C1 segment of cervical spinal cord (tissue), 14 donors: ENCODE measurements around the gene MYO1B.
A peak's percentile ranks its signal among the peaks of the same experiment; 100 is the strongest.

Experiments
- DNase-seq, 14 donors: peaks; one replicate each; lab custom pipeline; 2025; lab: John Stamatoyannopoulos, UW

MYO1B gene

DNA sequence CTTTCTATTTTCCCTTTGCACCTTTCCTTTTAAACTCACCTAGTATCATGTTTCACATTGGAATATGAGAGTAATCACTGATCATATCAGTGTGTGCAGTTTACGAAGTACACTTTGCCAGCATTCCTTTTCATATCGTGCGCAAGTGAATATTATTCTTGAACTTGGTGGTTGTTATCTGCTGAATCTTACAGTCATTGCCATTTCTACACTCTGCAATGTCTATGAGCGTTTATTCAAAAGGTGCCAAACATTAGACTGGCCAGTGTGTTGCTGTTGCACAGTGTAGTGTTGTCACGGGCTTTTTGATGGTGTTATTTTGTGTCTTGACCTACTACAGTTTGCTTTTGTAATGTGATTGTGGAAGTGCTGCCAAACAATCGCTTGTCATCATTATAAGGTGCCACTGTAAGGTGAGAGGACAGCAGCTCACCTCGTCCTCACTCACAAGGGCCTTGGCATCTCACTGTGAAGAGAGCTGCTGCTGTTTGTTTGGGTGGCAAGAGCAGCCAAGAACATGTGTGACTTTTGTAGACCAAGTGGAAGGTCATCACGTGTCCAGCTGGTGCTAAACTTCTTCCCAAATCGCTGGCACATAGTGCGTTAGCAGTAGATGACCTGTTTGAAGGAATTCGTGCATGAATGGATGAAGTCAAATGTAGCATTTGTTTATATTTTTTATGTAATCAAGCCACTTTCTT lies 113.3 kb downstream of the MYO1B start:
- DNase-seq, result no peak

DNA sequence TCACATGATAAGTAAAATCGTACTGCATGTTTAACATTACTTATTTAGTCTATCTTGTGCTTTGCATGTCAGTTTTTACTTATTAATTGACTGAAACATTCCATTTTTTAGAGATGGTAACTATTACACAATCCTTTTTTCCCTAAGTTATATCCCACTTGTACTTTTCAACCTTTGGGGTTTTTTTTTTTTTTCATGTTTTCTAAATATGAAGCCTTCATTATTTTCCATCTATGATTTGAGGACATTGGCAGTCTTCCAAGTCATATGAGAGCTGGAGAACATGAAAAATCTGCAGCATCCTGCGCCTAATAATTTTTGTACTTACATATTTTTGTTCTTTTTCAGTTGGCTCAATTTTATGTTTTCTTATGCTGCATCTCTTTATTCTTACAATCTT lies 113.9 kb downstream of the MYO1B start:
- DNase-seq, result no peak

DNA sequence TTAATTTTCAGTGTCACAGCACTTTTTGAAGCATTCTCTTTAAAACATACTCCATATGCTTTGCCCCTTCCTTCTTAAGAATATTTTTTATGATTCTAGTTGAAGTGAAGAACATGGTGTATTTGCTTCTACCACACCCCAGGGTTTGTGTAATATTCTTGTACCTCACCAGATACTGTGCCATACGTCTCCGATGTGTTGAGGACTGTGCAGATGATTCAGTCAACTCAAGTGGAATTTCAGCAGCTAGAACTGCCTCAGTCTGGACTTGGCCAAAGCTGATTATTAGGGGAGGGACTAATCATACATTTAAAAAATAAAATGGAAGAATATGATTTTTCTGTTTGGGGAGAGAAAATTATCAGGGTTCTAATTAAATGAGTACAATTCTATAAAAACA lies 115.7 kb downstream of the MYO1B start:
- no peak for DNase-seq

DNA sequence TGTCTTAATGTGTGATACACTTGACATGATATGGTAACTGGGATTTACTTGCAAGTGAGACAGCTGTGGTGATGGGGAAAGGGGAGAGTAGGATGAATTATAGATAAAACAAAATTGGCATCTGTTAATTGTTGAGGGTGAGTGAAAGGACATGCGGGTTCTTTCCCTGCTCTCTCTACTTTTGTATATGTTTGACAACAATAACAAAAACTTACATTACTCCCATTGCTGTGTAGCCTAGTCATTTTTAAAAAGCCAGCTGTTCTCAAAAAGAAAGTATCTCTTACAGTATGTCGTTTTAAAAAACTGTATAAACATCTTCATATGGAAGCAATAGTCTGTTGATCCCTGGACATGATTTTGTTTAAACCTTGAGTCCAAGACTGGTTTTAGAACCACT lies 117.6 kb downstream of the MYO1B start:
- no peak for DNase-seq

DNA sequence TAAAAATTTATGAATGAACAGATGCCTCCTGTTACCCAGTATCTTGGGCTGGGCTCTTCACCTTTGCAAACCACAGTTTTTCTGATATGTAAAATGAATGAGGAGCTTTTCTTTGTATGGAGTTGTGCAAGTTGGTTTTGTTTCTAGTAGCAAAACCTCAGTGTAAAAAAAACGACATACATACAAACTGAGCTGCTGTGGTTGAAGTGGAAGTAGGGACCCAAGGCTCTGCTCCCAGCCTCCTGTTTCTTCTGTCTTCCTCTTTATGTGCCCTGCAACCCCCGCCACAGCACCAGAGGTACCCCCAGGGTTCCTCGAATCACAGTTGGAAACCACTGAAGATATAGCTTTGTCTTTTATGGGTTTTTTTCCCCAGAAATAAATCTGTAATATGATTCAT lies 118.1 kb downstream of the MYO1B start:
- no peak for DNase-seq

GRCh38 chr2:191365089-191365488 lies 119.9 kb downstream of the MYO1B start:
- DNase-seq, result no peak

GRCh38 chr2:191366199-191366598 lies 121.0 kb downstream of the MYO1B start:
- no peak for DNase-seq

GRCh38 chr2:191369034-191369433 lies 123.8 kb downstream of the MYO1B start:
- no peak for DNase-seq

DNA sequence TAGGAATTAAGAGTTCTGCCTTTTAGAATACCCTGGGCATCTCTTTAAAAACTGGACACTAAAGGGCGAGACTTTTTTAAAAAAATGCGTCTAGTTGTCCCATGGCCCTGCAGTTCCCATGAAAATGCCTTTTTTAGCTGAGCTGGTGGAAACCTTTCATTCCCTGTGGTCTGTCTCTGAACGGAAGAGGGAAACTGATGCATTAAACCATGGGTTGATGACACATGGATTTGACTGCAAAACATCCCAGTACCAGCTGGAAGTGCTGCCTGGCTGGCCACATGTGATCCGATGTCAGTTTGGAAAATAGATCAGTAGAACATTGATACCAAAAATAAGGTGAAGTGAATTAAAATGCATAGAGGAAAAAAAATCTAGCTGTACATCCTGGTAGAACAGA lies 129.2 kb downstream of the MYO1B start:
- no peak for DNase-seq

DNA sequence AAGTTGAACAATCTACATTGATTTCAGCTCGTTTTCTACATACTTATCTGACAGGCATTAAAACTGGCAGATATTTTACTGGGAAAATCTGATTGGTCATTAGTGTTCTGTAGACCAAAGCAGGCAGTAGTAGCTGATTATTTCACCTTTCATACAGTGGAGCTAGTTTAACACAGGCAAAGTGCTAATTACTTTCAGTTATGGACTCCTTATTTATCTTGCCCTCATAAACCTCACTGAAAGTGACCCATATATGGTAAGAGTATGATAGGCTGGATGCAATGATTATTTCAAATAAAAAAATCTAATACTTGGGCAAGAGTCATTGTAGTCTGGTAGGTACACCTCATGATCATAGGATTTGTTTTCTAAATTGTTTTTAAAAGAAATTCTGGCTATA lies 129.7 kb downstream of the MYO1B start:
- no peak for DNase-seq

DNA sequence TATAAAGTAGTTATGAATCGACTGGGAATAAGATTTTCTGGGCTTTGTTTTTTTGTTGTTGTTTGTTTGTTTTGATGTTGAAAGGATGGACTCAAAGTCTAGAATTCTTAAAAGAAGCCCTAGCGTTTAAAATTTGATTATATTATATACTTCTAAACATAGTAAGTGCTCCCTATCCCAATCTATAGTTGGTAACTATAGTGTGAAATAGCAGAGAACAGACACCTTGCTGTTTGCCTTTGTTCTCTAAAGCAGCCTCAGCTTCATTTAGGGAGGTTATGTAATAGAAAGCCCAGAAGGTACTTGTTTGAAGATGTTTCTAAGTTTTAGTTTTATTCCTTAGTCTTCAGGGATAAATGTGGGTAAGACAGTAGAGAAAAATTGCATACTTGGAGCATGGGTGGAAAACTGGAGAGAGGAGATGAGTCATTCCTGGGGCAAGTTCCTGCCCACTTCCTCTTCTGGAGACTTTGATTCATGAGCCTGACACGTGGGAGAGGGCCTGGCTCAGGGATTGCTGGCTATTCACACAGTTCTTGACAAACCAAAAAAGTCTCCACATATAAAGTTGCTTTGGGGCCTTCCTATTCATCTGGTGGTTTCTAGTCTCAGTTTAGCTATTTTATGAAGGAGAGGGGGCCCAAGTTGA lies 131.9 kb downstream of the MYO1B start:
- DNase-seq, result peak in 6 of 14 donors; percentile 5 to 27 (median 12)

DNA sequence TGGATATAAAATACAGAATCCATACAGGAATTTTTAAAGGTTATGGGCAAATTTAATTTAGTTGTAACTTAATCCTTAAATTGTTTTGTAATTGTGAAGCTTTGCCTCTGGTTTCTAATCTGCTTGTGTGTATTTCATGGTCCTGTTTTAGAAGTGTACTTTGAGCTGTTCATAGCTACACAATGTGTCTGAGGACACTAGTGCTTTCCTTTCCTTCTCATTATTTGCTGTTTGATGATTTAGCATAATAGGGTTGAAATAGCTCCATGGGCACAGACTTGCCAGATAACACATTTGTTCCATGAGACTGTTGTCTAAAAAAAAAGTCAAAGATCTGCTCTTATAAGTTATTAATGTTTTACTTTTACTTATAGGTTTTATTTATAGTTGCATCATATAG lies 134.2 kb downstream of the MYO1B start:
- no peak for DNase-seq

- no peak for DNase-seq
Measured at GRCh38 chr2:191382801-191383200, 137.6 kb downstream of the MYO1B start.

DNA sequence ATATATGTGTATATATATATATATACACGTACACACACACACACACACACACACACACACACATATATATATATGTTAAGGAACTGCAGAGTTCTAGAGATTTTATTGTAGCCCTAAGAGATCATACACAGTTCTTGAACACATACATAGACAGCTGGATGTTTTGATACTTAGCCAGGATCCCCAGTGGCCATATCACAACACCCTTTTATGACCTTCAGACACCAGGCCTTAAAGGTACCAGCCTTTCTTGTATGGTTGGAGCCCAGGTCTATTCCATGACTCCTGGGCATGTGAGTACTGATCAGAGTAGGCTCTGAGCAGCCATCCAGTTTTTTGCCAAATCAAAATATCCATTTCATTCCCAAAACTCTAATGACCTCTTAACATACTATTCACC lies 138.3 kb downstream of the MYO1B start:
- no peak for DNase-seq

DNA sequence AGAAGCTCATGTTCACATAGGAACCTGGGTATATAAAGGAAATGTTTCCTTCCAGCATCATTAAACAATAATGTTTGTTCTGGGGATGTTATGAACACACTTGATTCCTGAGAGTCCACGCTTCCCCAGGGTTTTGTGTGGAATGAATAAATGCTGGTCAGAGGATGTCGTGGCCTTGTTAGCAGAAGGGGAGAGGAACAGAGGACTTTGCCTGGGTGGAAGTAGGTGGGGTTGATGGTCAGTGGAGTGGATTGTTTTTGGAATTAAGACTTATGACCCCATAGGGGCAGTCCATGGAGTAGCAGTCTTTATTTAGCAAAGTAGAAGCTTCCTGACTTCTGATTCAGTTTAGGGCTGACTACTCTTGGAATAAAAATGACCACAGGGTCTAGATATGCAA lies 139.6 kb downstream of the MYO1B start:
- no peak for DNase-seq

DNA sequence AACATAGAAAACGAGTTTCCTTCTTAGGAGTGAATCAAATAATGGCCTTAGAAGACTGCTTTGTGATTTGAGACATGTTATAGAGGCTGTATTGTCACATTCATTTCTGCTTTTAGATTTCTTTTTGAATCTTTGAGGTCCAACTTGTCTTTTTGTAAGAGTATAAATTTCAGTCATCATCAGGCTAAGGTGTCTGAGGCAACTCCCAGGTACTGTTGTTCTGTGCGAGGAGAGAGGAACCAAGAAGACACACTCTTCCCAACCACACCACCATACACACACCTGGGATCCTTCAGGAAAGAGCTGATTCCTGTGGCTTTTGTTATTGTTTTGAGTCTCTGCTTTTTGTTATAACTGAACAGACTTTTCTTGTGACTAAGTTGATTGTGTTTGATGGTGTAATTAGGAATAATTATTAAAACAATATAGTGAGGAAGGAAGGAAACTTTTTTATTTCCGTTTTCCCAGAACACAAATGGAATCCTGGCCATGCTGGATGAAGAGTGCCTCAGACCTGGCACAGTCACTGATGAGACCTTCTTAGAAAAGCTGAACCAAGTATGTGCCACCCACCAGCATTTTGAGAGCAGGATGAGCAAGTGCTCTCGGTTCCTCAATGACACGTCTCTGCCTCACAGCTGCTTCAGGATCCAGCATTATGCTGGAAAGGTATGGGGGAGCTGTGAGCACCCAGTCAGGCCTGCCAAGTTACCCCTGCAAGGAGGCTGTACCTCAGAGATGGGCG lies 140.4 kb downstream of the MYO1B start:
- DNase-seq, result no peak

GRCh38 chr2:191386938-191387536 lies 141.8 kb downstream of the MYO1B start:
- no peak for DNase-seq

DNA sequence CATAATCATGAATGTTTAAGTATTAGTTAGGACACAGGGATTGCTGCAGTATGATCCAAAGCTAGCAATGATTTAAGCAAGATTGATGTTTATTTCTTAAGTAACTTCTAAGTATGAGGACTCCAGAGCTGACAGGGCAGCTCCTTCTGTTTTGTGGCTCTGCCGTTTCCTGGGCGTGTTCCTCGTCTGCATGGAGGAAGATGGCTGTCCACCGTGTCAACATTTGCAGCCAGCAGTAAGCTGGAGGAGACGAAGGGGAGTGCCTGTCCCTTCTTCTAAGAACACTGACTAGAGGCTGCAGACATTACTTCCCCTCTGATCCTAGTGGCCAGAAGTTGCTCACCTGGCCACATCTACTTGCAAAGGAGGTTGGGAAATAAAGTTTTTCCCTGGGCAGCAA lies 144.1 kb downstream of the MYO1B start:
- DNase-seq, result no peak

GRCh38 chr2:191391171-191391570 lies 146.0 kb downstream of the MYO1B start:
- DNase-seq, result no peak

- no peak for DNase-seq
Measured at GRCh38 chr2:191394043-191394442, 148.8 kb downstream of the MYO1B start.

DNA sequence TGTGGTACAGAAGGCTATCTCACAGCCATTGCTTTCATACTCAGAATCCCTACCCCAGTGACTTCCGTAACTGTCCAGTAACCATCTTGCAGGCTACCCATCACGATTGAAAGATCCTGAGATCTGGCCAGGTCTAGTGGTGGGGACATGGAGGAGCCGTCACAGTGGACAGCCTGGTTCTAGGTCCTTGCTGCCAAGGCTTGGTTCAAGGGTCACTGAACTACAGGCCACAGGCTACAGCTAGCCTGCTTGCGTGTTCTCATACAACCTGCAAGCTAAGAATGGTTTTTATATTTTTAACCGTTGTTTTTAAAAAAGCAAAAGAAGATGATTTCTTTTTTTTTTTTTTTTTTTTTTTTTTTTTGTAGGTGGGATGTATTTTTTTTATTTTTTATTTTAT lies 151.6 kb downstream of the MYO1B start:
- DNase-seq, result no peak

GRCh38 chr2:191399601-191400000 lies 154.4 kb downstream of the MYO1B start:
- no peak for DNase-seq

- no peak for DNase-seq
Measured at GRCh38 chr2:191401287-191401686, 156.1 kb downstream of the MYO1B start.
